HAP-1 (cell line): ENCODE measurements around the gene GABRB3.
A peak's percentile ranks its signal among the peaks of the same experiment; 100 is the strongest.

Source experiments
- DNase-seq, 2 experiments: peaks; one replicate each; pipeline ENCODE4 v3.0.0-alpha.2; 2016 to 2020; ENCODE audit warnings: low spot score in 2 of 2
- H3K27me3 ChIP-seq: fragments of 250-450 bp; sonication (Bioruptor Pico); 2 replicates; pipeline ENCODE4 v1.5.1; 2020; ENCODE audit warnings: low read depth, mild to moderate bottlenecking, moderate library complexity
- H3K36me3 ChIP-seq: fragments of 250-450 bp; sonication (Bioruptor Pico); replicated peaks from 2 replicates; pipeline ENCODE4 v1.5.1; 2020; ENCODE audit warnings: mild to moderate bottlenecking
- H3K4me1 ChIP-seq: fragments of 250-450 bp; sonication (Bioruptor Pico); 2 replicates; pipeline ENCODE4 v1.5.1; 2020; ENCODE audit warnings: mild to moderate bottlenecking
- H3K4me3 ChIP-seq: fragments of 250-450 bp; sonication (Bioruptor Pico); 2 replicates; pipeline ENCODE4 v1.5.1; 2020; ENCODE audit warnings: mild to moderate bottlenecking, moderate library complexity
- H3K9me3 ChIP-seq: fragments of 250-450 bp; sonication (Bioruptor Pico); 2 replicates; pipeline ENCODE4 v1.5.1; 2020; ENCODE audit warnings: mild to moderate bottlenecking, moderate library complexity
- in situ Hi-C: fragments of 300-500 bp; cut with MboI; formaldehyde crosslinking; loops from 3 replicates; pipeline ENCODE4 v1.14.3; 2020; ENCODE audit warnings: low sequenced_read_pairs, inconsistent platforms, mixed read lengths

The GABRB3 gene

DNA sequence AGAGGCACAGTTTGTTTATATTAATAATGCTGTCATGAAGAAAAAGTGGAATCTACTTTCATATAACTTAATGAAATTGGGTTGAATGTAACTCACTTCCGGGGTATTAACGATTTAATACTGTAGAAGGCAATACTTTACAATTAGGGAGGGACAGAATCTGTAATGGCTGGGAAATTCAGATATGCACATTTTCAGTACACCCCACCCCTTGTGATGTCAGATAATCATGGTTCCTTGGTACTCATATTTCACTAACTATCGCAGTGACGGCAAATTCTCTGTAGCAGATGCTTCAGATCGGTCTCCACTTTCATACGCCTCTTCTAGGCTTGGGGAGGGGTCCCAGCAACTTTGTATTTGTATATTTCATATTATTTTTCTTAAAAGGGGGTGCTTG, 207.3 kb downstream of the GABRB3 start:
- Histone ChIP-seq H3K27me3 (no peaks in the 10 kb centered on the region), H3K4me3 (no peak overlapping the region), H3K4me1 (peaks cover 3% of the 10 kb centered on the region; the same call in 1 of the 2 replicates), H3K9me3 (no peaks in the 10 kb centered on the region), H3K36me3 (no peaks in the 10 kb centered on the region; the same call in 1 of the 2 replicates)
- no peak for DNase-seq
- in situ Hi-C loops: no loop called here

DNA sequence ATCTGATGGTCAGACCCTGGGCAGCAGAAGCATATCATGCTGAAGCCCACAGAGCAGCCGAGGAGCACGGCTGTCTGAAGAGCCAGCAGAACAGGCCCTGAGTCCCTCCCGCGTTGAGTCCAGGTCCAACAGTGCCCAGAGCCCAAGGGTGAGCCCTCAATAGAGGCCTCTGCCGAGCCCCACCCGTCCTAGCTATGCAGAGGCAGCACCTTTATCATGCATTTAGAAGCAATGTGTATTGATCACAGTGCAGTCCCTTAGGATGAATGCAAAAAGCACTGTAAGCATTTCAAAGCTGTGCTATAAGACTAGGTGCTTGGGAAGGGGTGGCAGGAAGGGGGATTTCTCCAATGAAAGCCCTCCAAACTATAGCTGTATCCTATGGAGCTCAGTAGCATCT, 208.5 kb downstream of the GABRB3 start:
- H3K36me3 ChIP-seq: no peaks in the 10 kb centered on the region; the same call in 1 of the 2 replicates
- no peaks in the 10 kb centered on the region for H3K27me3 ChIP-seq
- no peaks in the 10 kb centered on the region for H3K9me3 ChIP-seq
- peak in 1 of 2 experiments; percentile 18 for DNase-seq
- no peak overlapping the region for H3K4me3 ChIP-seq
- in situ Hi-C loops: no loop called here
- peaks cover 3% of the 10 kb centered on the region; the same call in 1 of the 2 replicates for H3K4me1 ChIP-seq

DNA sequence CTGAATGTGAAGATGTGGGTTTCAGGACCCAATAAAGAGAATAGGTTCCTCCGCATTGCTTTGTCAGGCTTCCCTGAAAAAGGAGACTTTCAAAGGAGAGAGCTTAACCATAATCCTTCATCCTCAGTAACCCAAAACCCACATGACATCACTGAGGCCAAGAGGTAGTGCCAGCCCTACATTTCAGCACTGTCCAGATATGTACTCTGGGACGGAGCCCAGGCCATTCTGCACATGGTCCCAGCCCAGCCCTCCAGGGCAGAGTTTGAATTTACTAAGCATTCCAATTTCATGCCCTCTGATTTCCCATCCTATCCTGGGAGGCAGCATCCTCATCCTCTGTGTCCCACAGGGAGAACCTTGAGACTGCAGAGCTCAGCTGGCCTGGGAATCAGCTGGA, 210.5 kb downstream of the GABRB3 start:
- Histone ChIP-seq H3K36me3 (no peaks in the 10 kb centered on the region; the same call in 1 of the 2 replicates), H3K4me1 (peaks cover 3% of the 10 kb centered on the region; the same call in 1 of the 2 replicates), H3K27me3 (no peaks in the 10 kb centered on the region), H3K4me3 (no peak overlapping the region), H3K9me3 (no peaks in the 10 kb centered on the region)
- DNase-seq: no peak
- in situ Hi-C loops: no loop called here

DNA sequence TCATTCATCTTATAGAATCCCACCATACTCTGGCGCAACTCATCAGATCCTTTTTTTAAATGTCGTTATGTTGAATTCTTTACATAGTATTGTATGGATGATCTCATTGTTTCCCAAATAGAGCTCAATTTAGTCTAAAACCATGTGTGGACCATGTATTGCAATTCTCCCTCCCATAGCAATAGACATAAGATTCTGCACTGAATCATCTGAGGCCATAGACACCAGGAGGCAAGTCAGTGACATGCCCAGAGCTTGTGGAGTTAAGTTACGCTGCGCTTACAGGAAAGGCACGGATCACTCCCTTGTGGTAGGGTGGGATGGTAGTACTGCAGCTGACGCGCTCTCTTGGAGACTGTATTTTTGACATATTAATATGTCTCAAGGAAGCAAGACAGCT, 211.0 kb downstream of the GABRB3 start:
- Histone ChIP-seq H3K9me3 (no peaks in the 10 kb centered on the region), H3K4me3 (no peak overlapping the region), H3K27me3 (no peaks in the 10 kb centered on the region), H3K4me1 (peaks cover 3% of the 10 kb centered on the region; the same call in 1 of the 2 replicates), H3K36me3 (no peaks in the 10 kb centered on the region; the same call in 1 of the 2 replicates)
- no peak for DNase-seq
- in situ Hi-C loops: no loop called here

GRCh38 chr15:26561130-26561529, 211.7 kb downstream of the GABRB3 start:
- Histone ChIP-seq H3K4me1 (peaks cover 3% of the 10 kb centered on the region; the same call in 1 of the 2 replicates), H3K27me3 (no peaks in the 10 kb centered on the region), H3K9me3 (no peaks in the 10 kb centered on the region), H3K36me3 (no peaks in the 10 kb centered on the region; the same call in 1 of the 2 replicates), H3K4me3 (no peak overlapping the region)
- no peak for DNase-seq
- in situ Hi-C loops: no loop called here

GRCh38 chr15:26555898-26556297, 217.0 kb downstream of the GABRB3 start:
- no peaks in the 10 kb centered on the region for H3K9me3 ChIP-seq
- in situ Hi-C loops: no loop called here
- no peaks in the 10 kb centered on the region for H3K4me1 ChIP-seq
- H3K4me3 ChIP-seq: no peak overlapping the region
- no peak for DNase-seq
- H3K27me3 ChIP-seq: no peaks in the 10 kb centered on the region
- H3K36me3 ChIP-seq: no peaks in the 10 kb centered on the region; the same call in 1 of the 2 replicates

- H3K9me3 ChIP-seq: no peaks in the 10 kb centered on the region
- no peak for DNase-seq
- in situ Hi-C loops: no loop called here
These were observed 221.4 kb downstream of the GABRB3 start for GRCh38 chr15:26551473-26551872.

GRCh38 chr15:26550880-26551279, 222.0 kb downstream of the GABRB3 start:
- no peak for DNase-seq
- Histone ChIP-seq H3K36me3 (0 out of 2 replicates have a peak, but pooled peaks cover 5% of the 10 kb centered on the region), H3K4me3 (no peak overlapping the region), H3K4me1 (no peaks in the 10 kb centered on the region), H3K27me3 (no peaks in the 10 kb centered on the region), H3K9me3 (no peaks in the 10 kb centered on the region)
- in situ Hi-C loops: no loop called here

More at GRCh38 chr15:26551473-26551872, 221.4 kb downstream of the GABRB3 start:
- Histone ChIP-seq H3K4me1 (no peaks in the 10 kb centered on the region), H3K4me3 (no peak overlapping the region), H3K36me3 (0 out of 2 replicates have a peak, but pooled peaks cover 5% of the 10 kb centered on the region), H3K27me3 (no peaks in the 10 kb centered on the region)

GRCh38 chr15:26537663-26538062, 235.2 kb downstream of the GABRB3 start:
- no peak for DNase-seq
- in situ Hi-C loops: no loop called here
- Histone ChIP-seq H3K27me3 (no peaks in the 10 kb centered on the region), H3K9me3 (no peaks in the 10 kb centered on the region), H3K4me1 (no peaks in the 10 kb centered on the region), H3K36me3 (no peaks in the 10 kb centered on the region), H3K4me3 (no peak overlapping the region)

GRCh38 chr15:26531489-26531888, 241.4 kb downstream of the GABRB3 start:
- H3K4me3 ChIP-seq: no peak overlapping the region
- H3K36me3 ChIP-seq: no peaks in the 10 kb centered on the region
- peaks cover 9% of the 10 kb centered on the region for H3K4me1 ChIP-seq
- in situ Hi-C loops: no loop called here
- DNase-seq: no peak
- no peaks in the 10 kb centered on the region for H3K9me3 ChIP-seq
- no peaks in the 10 kb centered on the region for H3K27me3 ChIP-seq

DNA sequence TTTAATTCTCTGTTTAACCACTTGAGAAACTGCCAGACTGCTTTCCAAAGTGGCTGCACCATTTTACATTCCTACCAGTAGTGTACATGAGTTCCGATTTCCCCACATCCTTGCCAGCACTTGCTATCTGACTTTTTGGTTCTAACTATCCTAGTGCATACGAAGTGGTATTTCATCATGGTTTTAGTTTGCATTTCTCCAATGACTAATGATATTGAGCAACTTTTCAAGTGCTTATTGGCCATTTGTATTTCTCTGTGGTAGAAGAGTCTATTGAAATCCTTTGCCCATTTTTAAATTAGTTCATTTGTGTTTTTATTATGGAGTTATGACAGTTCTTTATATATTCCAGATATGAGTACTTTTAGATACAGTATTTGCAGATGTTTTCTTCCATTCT, 247.8 kb downstream of the GABRB3 start:
- Histone ChIP-seq H3K36me3 (no peaks in the 10 kb centered on the region), H3K4me1 (peaks cover 9% of the 10 kb centered on the region), H3K27me3 (no peaks in the 10 kb centered on the region), H3K9me3 (no peaks in the 10 kb centered on the region), H3K4me3 (no peak overlapping the region)
- in situ Hi-C loops: no loop called here
- DNase-seq: no peak

- no peaks in the 10 kb centered on the region for H3K4me1 ChIP-seq
These were observed 251.1 kb downstream of the GABRB3 start for GRCh38 chr15:26521691-26522198.

DNA sequence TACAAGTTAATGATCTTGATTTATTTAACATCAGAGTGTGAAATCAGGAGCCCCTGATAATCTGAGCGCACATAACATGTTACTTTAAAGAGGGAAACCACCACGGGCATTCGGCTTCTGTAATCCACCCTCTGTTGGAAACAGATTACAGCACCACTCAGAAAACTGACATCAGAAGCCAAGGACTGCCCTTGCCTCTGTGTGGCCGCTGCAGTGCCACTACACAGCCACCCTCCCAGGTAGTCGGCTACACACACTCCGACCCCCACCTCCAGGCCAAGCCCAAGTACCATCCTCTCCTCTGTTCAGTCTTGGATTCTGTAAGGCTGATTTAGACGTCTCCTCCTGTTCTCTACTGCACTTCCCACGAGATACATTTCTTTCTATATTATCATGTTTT, 251.7 kb downstream of the GABRB3 start:
- H3K36me3 ChIP-seq: no peaks in the 10 kb centered on the region
- no peaks in the 10 kb centered on the region for H3K27me3 ChIP-seq
- H3K4me3 ChIP-seq: no peak overlapping the region
- in situ Hi-C loops: no loop called here
- no peaks in the 10 kb centered on the region for H3K9me3 ChIP-seq
- DNase-seq: no peak
- H3K4me1 ChIP-seq: no peaks in the 10 kb centered on the region

More at GRCh38 chr15:26521691-26522198, 251.1 kb downstream of the GABRB3 start:
- no peak for DNase-seq
- no peaks in the 10 kb centered on the region for H3K27me3 ChIP-seq
- in situ Hi-C loops: no loop called here
- H3K36me3 ChIP-seq: no peaks in the 10 kb centered on the region
- no peaks in the 10 kb centered on the region for H3K9me3 ChIP-seq
- H3K4me3 ChIP-seq: no peak overlapping the region

- Histone ChIP-seq H3K4me1 (no peaks in the 10 kb centered on the region), H3K4me3 (no peak overlapping the region), H3K27me3 (no peaks in the 10 kb centered on the region), H3K36me3 (no peaks in the 10 kb centered on the region), H3K9me3 (no peaks in the 10 kb centered on the region)
- DNase-seq: no peak
- in situ Hi-C loops: no loop called here
These were observed 254.0 kb downstream of the GABRB3 start for GRCh38 chr15:26518885-26519284.
